ENCODE measurements around the gene HOXA6. TPM values are rescaled to one million over a fixed set of nuclear protein-coding genes. Genes with fewer than 3 reads are reported as not detected.

Gene HOXA6
- total RNA-seq, 1 experiment from 2014 or later = 3.4 TPM

- no peaks in the 10 kb centered on the region for H3K36me3 ChIP-seq (ENCODE audit: insufficient read depth, low read length)
- peaks cover 33% of the 10 kb centered on the region for H3K4me1 ChIP-seq (ENCODE audit: low read length)
- peak overlapping the region; percentile 74 for H3K9ac ChIP-seq (ENCODE audit: low read length)
- DNase-seq = peak; percentile 95
- H2AFZ ChIP-seq (ENCODE audit: low read length) = peak overlapping the region; percentile 100
- peak overlapping the region; percentile 85 for H3K4me3 ChIP-seq (ENCODE audit: low read length)
- H3K27ac ChIP-seq (ENCODE audit: low read length) = no peak overlapping the region
- H3K4me2 ChIP-seq (ENCODE audit: low read depth, low read length, poor library complexity, severe bottlenecking) = peak overlapping the region; percentile 100
- H3K79me2 ChIP-seq (ENCODE audit: low read length) = no peaks in the 10 kb centered on the region
- no peaks in the 10 kb centered on the region for H4K20me1 ChIP-seq (ENCODE audit: insufficient read depth, low read depth, low read length)
- no peaks in the 10 kb centered on the region for H3K9me3 ChIP-seq (ENCODE audit: low read length)
- H3K27me3 ChIP-seq (ENCODE audit: low read length) = no peaks in the 10 kb centered on the region
- H3K9me2 ChIP-seq (replicated peaks; ENCODE audit: insufficient read depth, low read length) = no peaks in the 10 kb centered on the region
These were observed 13.1 kb upstream of the HOXA6 start for GRCh38 chr7:27160546-27161213.

GRCh38 chr7:27160145-27160545 lies 12.6 kb upstream of the HOXA6 start:
- Histone ChIP-seq H3K36me3 (ENCODE audit: insufficient read depth, low read length) (no peaks in the 10 kb centered on the region), H3K4me1 (ENCODE audit: low read length) (peaks cover 38% of the 10 kb centered on the region), H2AFZ (ENCODE audit: low read length) (peak overlapping the region; percentile 100), H3K9me2 (replicated peaks; ENCODE audit: insufficient read depth, low read length) (no peaks in the 10 kb centered on the region), H3K4me2 (ENCODE audit: low read depth, low read length, poor library complexity, severe bottlenecking) (peak overlapping the region; percentile 100), H4K20me1 (ENCODE audit: insufficient read depth, low read depth, low read length) (no peaks in the 10 kb centered on the region), H3K27ac (ENCODE audit: low read length) (no peak overlapping the region), H3K9me3 (ENCODE audit: low read length) (no peaks in the 10 kb centered on the region), H3K9ac (ENCODE audit: low read length) (peak overlapping the region; percentile 74), H3K4me3 (ENCODE audit: low read length) (peak overlapping the region; percentile 85), H3K27me3 (ENCODE audit: low read length) (no peaks in the 10 kb centered on the region), H3K79me2 (ENCODE audit: low read length) (no peaks in the 10 kb centered on the region)
- DNase-seq = no peak

GRCh38 chr7:27159266-27160144 lies 11.9 kb upstream of the HOXA6 start:
- no peaks in the 10 kb centered on the region for H3K79me2 ChIP-seq (ENCODE audit: low read length)
- no peaks in the 10 kb centered on the region for H3K9me2 ChIP-seq (replicated peaks; ENCODE audit: insufficient read depth, low read length)
- no peaks in the 10 kb centered on the region for H3K27me3 ChIP-seq (ENCODE audit: low read length)
- no peak for DNase-seq
- H3K9me3 ChIP-seq (ENCODE audit: low read length) = no peaks in the 10 kb centered on the region
- no peak overlapping the region for H3K9ac ChIP-seq (ENCODE audit: low read length)
- no peaks in the 10 kb centered on the region for H4K20me1 ChIP-seq (ENCODE audit: insufficient read depth, low read depth, low read length)
- peak overlapping the region; percentile 85; the same call in 1 of the 2 replicates for H3K4me3 ChIP-seq (ENCODE audit: low read length)
- H3K27ac ChIP-seq (ENCODE audit: low read length) = no peak overlapping the region
- H3K4me1 ChIP-seq (ENCODE audit: low read length) = peaks cover 44% of the 10 kb centered on the region
- H3K4me2 ChIP-seq (ENCODE audit: low read depth, low read length, poor library complexity, severe bottlenecking) = peak overlapping the region; percentile 100
- no peak overlapping the region for H2AFZ ChIP-seq (ENCODE audit: low read length)
- no peaks in the 10 kb centered on the region for H3K36me3 ChIP-seq (ENCODE audit: insufficient read depth, low read length)

GRCh38 chr7:27158436-27159265 lies 11.1 kb upstream of the HOXA6 start:
- Histone ChIP-seq H3K27me3 (ENCODE audit: low read length) (no peaks in the 10 kb centered on the region), H4K20me1 (ENCODE audit: insufficient read depth, low read depth, low read length) (no peaks in the 10 kb centered on the region)
- no peak for DNase-seq

GRCh38 chr7:27157702-27158431 lies 10.3 kb upstream of the HOXA6 start:
- Histone ChIP-seq H3K9me2 (replicated peaks; ENCODE audit: insufficient read depth, low read length) (no peaks in the 10 kb centered on the region), H3K9ac (ENCODE audit: low read length) (no peak overlapping the region), H3K4me1 (ENCODE audit: low read length) (peaks cover 48% of the 10 kb centered on the region), H2AFZ (ENCODE audit: low read length) (no peak overlapping the region), H3K9me3 (ENCODE audit: low read length) (no peaks in the 10 kb centered on the region), H3K4me3 (ENCODE audit: low read length) (no peak overlapping the region), H3K27ac (ENCODE audit: low read length) (no peak overlapping the region), H3K79me2 (ENCODE audit: low read length) (no peaks in the 10 kb centered on the region), H3K36me3 (ENCODE audit: insufficient read depth, low read length) (no peaks in the 10 kb centered on the region), H4K20me1 (ENCODE audit: insufficient read depth, low read depth, low read length) (no peaks in the 10 kb centered on the region), H3K27me3 (ENCODE audit: low read length) (no peaks in the 10 kb centered on the region), H3K4me2 (ENCODE audit: low read depth, low read length, poor library complexity, severe bottlenecking) (no peak overlapping the region)
- DNase-seq = no peak

More at GRCh38 chr7:27158436-27159265, 11.1 kb upstream of the HOXA6 start:
- no peaks in the 10 kb centered on the region for H3K36me3 ChIP-seq (ENCODE audit: insufficient read depth, low read length)
- no peaks in the 10 kb centered on the region for H3K79me2 ChIP-seq (ENCODE audit: low read length)
- no peaks in the 10 kb centered on the region for H3K9me3 ChIP-seq (ENCODE audit: low read length)
- peaks cover 48% of the 10 kb centered on the region for H3K4me1 ChIP-seq (ENCODE audit: low read length)
- no peak overlapping the region for H3K9ac ChIP-seq (ENCODE audit: low read length)
- no peak overlapping the region for H3K27ac ChIP-seq (ENCODE audit: low read length)
- H2AFZ ChIP-seq (ENCODE audit: low read length) = no peak overlapping the region
- no peak overlapping the region for H3K4me3 ChIP-seq (ENCODE audit: low read length)
- H3K9me2 ChIP-seq (replicated peaks; ENCODE audit: insufficient read depth, low read length) = no peaks in the 10 kb centered on the region
- H3K4me2 ChIP-seq (ENCODE audit: low read depth, low read length, poor library complexity, severe bottlenecking) = no peak overlapping the region

GRCh38 chr7:27156916-27157701 lies 9.5 kb upstream of the HOXA6 start:
- Histone ChIP-seq H3K4me2 (ENCODE audit: low read depth, low read length, poor library complexity, severe bottlenecking) (peak overlapping the region; percentile 77), H3K27ac (ENCODE audit: low read length) (no peak overlapping the region), H3K9me3 (ENCODE audit: low read length) (no peaks in the 10 kb centered on the region), H3K9ac (ENCODE audit: low read length) (peak overlapping the region; percentile 78), H3K27me3 (ENCODE audit: low read length) (no peaks in the 10 kb centered on the region), H3K4me1 (ENCODE audit: low read length) (peaks cover 50% of the 10 kb centered on the region), H4K20me1 (ENCODE audit: insufficient read depth, low read depth, low read length) (no peaks in the 10 kb centered on the region), H3K9me2 (replicated peaks; ENCODE audit: insufficient read depth, low read length) (no peaks in the 10 kb centered on the region), H3K79me2 (ENCODE audit: low read length) (no peaks in the 10 kb centered on the region), H2AFZ (ENCODE audit: low read length) (peak overlapping the region; percentile 96; the same call in 1 of the 2 replicates), H3K36me3 (ENCODE audit: insufficient read depth, low read length) (no peaks in the 10 kb centered on the region), H3K4me3 (ENCODE audit: low read length) (peak overlapping the region; percentile 69)
- peak; percentile 44 for DNase-seq

- Histone ChIP-seq H3K4me2 (ENCODE audit: low read depth, low read length, poor library complexity, severe bottlenecking) (peak within 1 kb of the TSS; percentile 77), H4K20me1 (ENCODE audit: insufficient read depth, low read depth, low read length) (no peaks in the 10 kb centered on the region), H3K9me2 (replicated peaks; ENCODE audit: insufficient read depth, low read length) (no peaks in the 10 kb centered on the region), H3K27ac (ENCODE audit: low read length) (peak within 1 kb of the TSS; percentile 75), H3K4me3 (ENCODE audit: low read length) (peak within 1 kb of the TSS; percentile 69), H3K27me3 (ENCODE audit: low read length) (no peaks in the 10 kb centered on the region), H2AFZ (ENCODE audit: low read length) (peak within 1 kb of the TSS; percentile 96), H3K9me3 (ENCODE audit: low read length) (no peaks in the 10 kb centered on the region), H3K36me3 (ENCODE audit: insufficient read depth, low read length) (no peaks in the 10 kb centered on the region), H3K79me2 (ENCODE audit: low read length) (no peaks in the 10 kb centered on the region), H3K4me1 (ENCODE audit: low read length) (peaks cover 52% of the 10 kb centered on the region), H3K9ac (ENCODE audit: low read length) (peak within 1 kb of the TSS; percentile 78)
- peak; percentile 90 for DNase-seq
These were observed 8.9 kb upstream of the HOXA6 start, which contains the start of gene HOXA7 for GRCh38 chr7:27156508-27156898. HOXA7 (minus strand) TSS chr7:27156675; CDS start chr7:27156545, 130 bp downstream.
